ENCODE measurements around the gene NCOA6.

- TF ChIP-seq CTCF (IDR thresholded peaks at IDR 0.05) (no peak), POLR2A (IDR thresholded peaks at IDR 0.05) (no peak), EP300 (IDR thresholded peaks at IDR 0.05) (no peak)
These were observed 46.0 kb upstream of the NCOA6 start for GRCh38 chr20:34871320-34871926.

Data from tibial nerve (tissue), 4 donors.